B cell (primary cell): ENCODE data around the gene XPO6. TPM values are rescaled to one million over a fixed set of nuclear protein-coding genes. Genes with fewer than 3 reads are reported as not detected.

ENCODE experiments used
- ATAC-seq: fragments of 200-7000 bp; cut with Tn5 transposase; one replicate; pipeline ENCODE4 v1.10.0; 2021; ENCODE audit warnings: low read depth, mild to moderate bottlenecking, moderate number of reproducible peaks, moderate library complexity
- CTCF ChIA-PET: fragments of 350-600 bp; sonication (Branson Sonifier 250); formaldehyde crosslinking; loops from one replicate; lab custom pipeline; 2021; ENCODE audit warnings: antibody characterized with exemption, inconsistent platforms; lab: Charles Lee
- POLR2A ChIA-PET: fragments of 350-600 bp; sonication (Branson Sonifier 250); formaldehyde crosslinking; loops from one replicate; lab custom pipeline; 2021; ENCODE audit warnings: antibody characterized with exemption; lab: Charles Lee
- DNase-seq: peaks from one replicate; pipeline ENCODE4 v3.0.0; 2013
- H2AFZ ChIP-seq: 2 replicates; pipeline ENCODE4 v1.6.1; 2012; ENCODE audit warnings: mild to moderate bottlenecking, low read depth, low read length; ENCODE audit not compliant: insufficient read depth, poor library complexity, severe bottlenecking
- H3K27ac ChIP-seq, 2 donors: 1 replicate in 1 of 2; 2 replicates in 1 of 2; pipeline ENCODE4 v1.5.1; 2012 to 2013; ENCODE audit warnings: low read length in 2 of 2, mild to moderate bottlenecking in 2 of 2, moderate library complexity in 1 of 2
- H3K27me3 ChIP-seq, 4 experiments: fragments of 200-600 bp in 1 of 4; sonication (generic) in 1 of 4; replicated peaks in 1 of 4; 1 replicate in 2 of 4; 2 replicates in 2 of 4; pipeline versions ENCODE4 v1.6.1 to v1.7.0; 2013 to 2016; ENCODE audit warnings: low read length in 3 of 4, mild to moderate bottlenecking in 2 of 4, mixed read lengths in 1 of 4, moderate library complexity in 1 of 4; ENCODE audit not compliant: insufficient read depth in 4 of 4, control insufficient read depth in 3 of 4; ENCODE audit errors: control extremely low read depth in 1 of 4
- H3K36me3 ChIP-seq, 2 experiments: replicated peaks in 1 of 2; 1 replicate in 1 of 2; 2 replicates in 1 of 2; pipeline versions ENCODE4 v1.6.1 to v1.7.1; 2013; ENCODE audit warnings: low read length in 1 of 2; ENCODE audit not compliant: insufficient read depth in 2 of 2, control insufficient read depth in 1 of 2; ENCODE audit errors: control extremely low read depth in 1 of 2, extremely low read depth in 1 of 2
- H3K4me1 ChIP-seq, 2 donors: fragments of 200-600 bp in 1 of 2; sonication (generic) in 1 of 2; 1 replicate in 1 of 2; 2 replicates in 1 of 2; pipeline versions ENCODE4 v1.5.1 to v1.6.1; 2013 to 2017; ENCODE audit warnings: low read length in 2 of 2; ENCODE audit not compliant: control insufficient read depth in 2 of 2, insufficient read depth in 2 of 2
- H3K4me2 ChIP-seq: replicated peaks from 2 replicates; pipeline ENCODE3; 2012; ENCODE audit warnings: mild to moderate bottlenecking, low read depth, low read length; ENCODE audit not compliant: poor library complexity, severe bottlenecking
- H3K4me3 ChIP-seq, 5 experiments: fragments of 200-600 bp in 1 of 5; sonication (generic) in 1 of 5; 1 replicate in 3 of 5; 2 replicates in 2 of 5; pipeline versions ENCODE4 v1.5.1 to v1.7.0; 2011 to 2016; ENCODE audit warnings: low read length in 4 of 5, mild to moderate bottlenecking in 4 of 5, low read depth in 2 of 5, control low read depth in 1 of 5, moderate library complexity in 1 of 5; ENCODE audit not compliant: insufficient read depth in 1 of 5; ENCODE audit errors: control extremely low read depth in 1 of 5, extremely low read depth in 1 of 5
- H3K79me2 ChIP-seq: fragments of 200-600 bp; sonication (generic); one replicate; pipeline ENCODE4 v1.6.0; 2016; ENCODE audit warnings: low read length; ENCODE audit not compliant: control insufficient read depth, insufficient read depth
- H3K9ac ChIP-seq: fragments of 200-600 bp; sonication (generic); 2 replicates; pipeline ENCODE4 v1.6.1; 2017; ENCODE audit warnings: mild to moderate bottlenecking, low read length, moderate library complexity
- H3K9me3 ChIP-seq, 3 donors: one replicate each; pipeline versions ENCODE4 v1.6.1 to v1.7.1; 2013; ENCODE audit warnings: low read length in 2 of 3; ENCODE audit not compliant: control insufficient read depth in 2 of 3, insufficient read depth in 1 of 3; ENCODE audit errors: control extremely low read depth in 1 of 3
- H4K20me1 ChIP-seq: 2 replicates; pipeline ENCODE4 v1.6.0; 2012; ENCODE audit warnings: mild to moderate bottlenecking, low read length; ENCODE audit not compliant: insufficient read depth, control insufficient read depth, poor library complexity, severe bottlenecking
- H3K27ac Mint-ChIP-seq: one replicate; pipeline ENCODE4 v1.8.0; 2021; ENCODE audit warnings: mixed read lengths
- H3K27me3 Mint-ChIP-seq: one replicate; pipeline ENCODE4 v1.8.0; 2021; ENCODE audit warnings: mixed read lengths
- H3K4me1 Mint-ChIP-seq: one replicate; pipeline ENCODE4 v1.8.0; 2021; ENCODE audit warnings: mixed read lengths
- H3K4me3 Mint-ChIP-seq: one replicate; pipeline ENCODE4 v1.8.0; 2021; ENCODE audit warnings: mixed read lengths
- H3K9me3 Mint-ChIP-seq: one replicate; pipeline ENCODE4 v1.8.0; 2022; ENCODE audit warnings: mixed read lengths; ENCODE audit not compliant: insufficient read depth
- EZH2 ChIP-seq: IDR thresholded peaks from 2 replicates; pipeline ENCODE4 v1.6.1; 2012; ENCODE audit warnings: borderline replicate concordance, low read depth, mild to moderate bottlenecking, moderate library complexity, low read length; ENCODE audit not compliant: insufficient read depth, poor library complexity, severe bottlenecking
- WGBS: methylation state at CpG from one replicate; pipeline ENCODE4 v1.1.5; 2013; ENCODE audit warnings: missing lambda C conversion rate; ENCODE audit not compliant: insufficient coverage; 5-methylcytosine and 5-hydroxymethylcytosine counted together
- intact Hi-C: fragments of 100-400 bp; cut with micrococcal nuclease; formaldehyde crosslinking; loops from one replicate; pipeline ENCODE4 v1.10.0; 2022
- polyA plus RNA-seq: library from polyadenylated mRNA; depleted of rRNA; stranded (reverse); fragments of >200 nt; gene quantifications from 2 replicates; pipeline ENCODE4 v1.2.3, GENCODE V29; 2012
- total RNA-seq, 2 donors: library from RNA; stranded (reverse); fragments of 120-200 nt in 1 of 2; gene quantifications; 1 replicate in 1 of 2; 2 replicates in 1 of 2; pipeline versions ENCODE4 v1.2.3 to v1.2.4, GENCODE V29; 2013 to 2022
- TF ChIP-seq, protein P1 (sequence below): fragments of 200-600 bp; IDR thresholded peaks from one replicate; pipeline ENCODE4 v1.8.0; 2022; ENCODE audit warnings: antibody characterized with exemption, mild to moderate bottlenecking

XPO6 gene
- total and polyA plus RNA-seq, 2 donors (not counting 1 experiment from before 2014, with no cell fraction given): 259 to 303 TPM

DNA sequence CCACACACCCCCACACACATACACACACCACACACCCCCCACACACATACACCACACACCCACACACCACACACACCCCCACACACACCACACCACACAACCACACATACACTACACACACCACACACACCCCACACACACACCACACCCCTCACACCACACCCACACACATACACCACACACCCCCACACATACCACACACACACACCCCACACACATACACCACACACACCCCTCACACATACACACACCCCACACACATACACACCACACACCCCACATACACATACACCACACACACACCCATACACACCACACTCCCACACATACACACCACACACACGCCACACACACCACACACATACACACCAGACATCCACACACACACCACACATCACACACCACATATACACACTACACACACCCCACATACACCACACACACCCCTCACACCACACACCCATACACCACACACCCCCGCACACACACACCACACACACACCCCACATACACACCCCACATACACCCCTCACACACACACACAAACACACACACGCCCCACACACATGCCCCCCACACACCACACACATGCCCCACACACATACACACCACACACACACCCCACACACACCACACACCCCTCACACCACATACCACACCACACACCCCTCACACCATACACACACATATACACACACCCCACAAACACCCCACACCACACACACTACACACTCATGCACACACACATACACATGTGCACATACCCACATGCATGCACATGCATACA lies 122.4 kb downstream of the XPO6 start:
- CTCF ChIA-PET: no interaction called here
- POLR2A ChIA-PET: no interaction called here
- no peaks in the 10 kb centered on the region for H3K4me1 ChIP-seq
- no peaks in the 10 kb centered on the region for H3K27me3 Mint-ChIP-seq
- WGBS: 100% methylated on average over 2 of the region's 3 CpGs
- no peaks in the 10 kb centered on the region for H3K9me3 ChIP-seq
- no peaks in the 10 kb centered on the region for H3K36me3 ChIP-seq
- H3K4me1 Mint-ChIP-seq: peaks cover 2% of the 10 kb centered on the region
- no peak overlapping the region for H2AFZ ChIP-seq
- H4K20me1 ChIP-seq: peaks cover 7% of the 10 kb centered on the region
- H3K4me3 ChIP-seq: no peak overlapping the region
- no peak overlapping the region for H3K27ac ChIP-seq
- intact Hi-C loops: no loop called here
- H3K79me2 ChIP-seq: no peaks in the 10 kb centered on the region
- no peak for DNase-seq
- TF ChIP-seq EZH2: no peak
- TF ChIP-seq, protein P1, sequence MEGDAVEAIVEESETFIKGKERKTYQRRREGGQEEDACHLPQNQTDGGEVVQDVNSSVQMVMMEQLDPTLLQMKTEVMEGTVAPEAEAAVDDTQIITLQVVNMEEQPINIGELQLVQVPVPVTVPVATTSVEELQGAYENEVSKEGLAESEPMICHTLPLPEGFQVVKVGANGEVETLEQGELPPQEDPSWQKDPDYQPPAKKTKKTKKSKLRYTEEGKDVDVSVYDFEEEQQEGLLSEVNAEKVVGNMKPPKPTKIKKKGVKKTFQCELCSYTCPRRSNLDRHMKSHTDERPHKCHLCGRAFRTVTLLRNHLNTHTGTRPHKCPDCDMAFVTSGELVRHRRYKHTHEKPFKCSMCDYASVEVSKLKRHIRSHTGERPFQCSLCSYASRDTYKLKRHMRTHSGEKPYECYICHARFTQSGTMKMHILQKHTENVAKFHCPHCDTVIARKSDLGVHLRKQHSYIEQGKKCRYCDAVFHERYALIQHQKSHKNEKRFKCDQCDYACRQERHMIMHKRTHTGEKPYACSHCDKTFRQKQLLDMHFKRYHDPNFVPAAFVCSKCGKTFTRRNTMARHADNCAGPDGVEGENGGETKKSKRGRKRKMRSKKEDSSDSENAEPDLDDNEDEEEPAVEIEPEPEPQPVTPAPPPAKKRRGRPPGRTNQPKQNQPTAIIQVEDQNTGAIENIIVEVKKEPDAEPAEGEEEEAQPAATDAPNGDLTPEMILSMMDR: no peak
- H3K9me3 Mint-ChIP-seq: no peaks in the 10 kb centered on the region
- H3K27ac Mint-ChIP-seq: no peak overlapping the region
- ATAC-seq: no peak
- no peak overlapping the region for H3K4me2 ChIP-seq
- no peak overlapping the region for H3K4me3 Mint-ChIP-seq
- H3K9ac ChIP-seq: no peak overlapping the region
- H3K27me3 ChIP-seq: no peaks in the 10 kb centered on the region

DNA sequence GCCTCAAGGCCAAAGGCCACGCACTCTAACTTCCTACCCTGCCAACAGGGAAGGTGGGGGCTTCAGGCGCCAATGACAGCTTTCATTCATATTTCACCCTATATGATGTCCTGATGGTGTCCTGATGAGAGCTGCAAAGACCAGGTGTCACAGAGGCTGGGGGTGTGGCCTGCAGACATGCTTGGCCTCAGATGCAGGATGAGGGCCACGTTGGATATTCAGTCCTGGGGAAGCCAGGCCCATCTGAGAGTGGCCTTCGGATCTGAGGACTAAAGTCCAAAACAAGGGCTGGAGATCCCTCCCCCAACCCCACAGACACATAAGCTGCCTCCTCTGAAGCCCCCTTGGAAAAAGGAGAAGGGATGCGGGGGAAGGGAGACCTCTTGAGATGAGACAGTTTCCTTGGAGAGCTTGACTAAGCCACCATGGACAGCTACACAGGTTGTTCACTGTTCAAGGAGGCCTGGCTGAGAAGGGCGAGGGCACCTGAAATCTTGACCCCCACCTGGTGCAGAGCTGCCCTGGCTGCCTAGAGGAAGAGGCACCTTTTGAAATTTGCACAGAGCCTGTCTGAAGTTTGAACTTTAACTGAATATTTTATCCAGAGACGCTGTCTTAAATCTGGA lies 124.0 kb downstream of the XPO6 start:
- WGBS: 71% methylated on average over 2 of the region's 7 CpGs
- ChIA-PET CTCF (interaction anchor here (0.5 to 1.4 kb wide), 2 partner anchors 126 to 130 kb away, joined by 3 to 4 read pairs; no protein-coding TSS in a partner anchor), POLR2A (no interaction called here)
- no peak overlapping the region for H3K4me3 Mint-ChIP-seq
- H3K9ac ChIP-seq: no peak overlapping the region
- H4K20me1 ChIP-seq: peaks cover 7% of the 10 kb centered on the region
- no peaks in the 10 kb centered on the region for H3K27me3 ChIP-seq
- no peaks in the 10 kb centered on the region for H3K4me1 ChIP-seq
- H3K79me2 ChIP-seq: no peaks in the 10 kb centered on the region
- peaks cover 2% of the 10 kb centered on the region for H3K4me1 Mint-ChIP-seq
- no peak overlapping the region for H3K27ac Mint-ChIP-seq
- no peak overlapping the region for H3K4me2 ChIP-seq
- H3K27me3 Mint-ChIP-seq: no peaks in the 10 kb centered on the region
- H2AFZ ChIP-seq: no peak overlapping the region
- intact Hi-C loops: no loop called here
- H3K4me3 ChIP-seq: no peak overlapping the region
- DNase-seq (no peak), ATAC-seq (no peak)
- no peaks in the 10 kb centered on the region for H3K9me3 Mint-ChIP-seq
- TF ChIP-seq, protein P1: no peak
- no peak for TF ChIP-seq EZH2
- H3K36me3 ChIP-seq: no peaks in the 10 kb centered on the region
- no peak overlapping the region for H3K27ac ChIP-seq
- H3K9me3 ChIP-seq: no peaks in the 10 kb centered on the region
